NCI-H82 (cell line): Measurements from ENCODE around the gene CDC25C.
A peak's percentile ranks its signal among the peaks of the same experiment; 100 is the strongest.

Experiments
- DNase-seq: peaks from one replicate; lab custom pipeline; 2025; lab: John Stamatoyannopoulos, UW

Gene CDC25C

GRCh38 chr5:138331449-138332368 lies at the start of gene CDC25C:
Gene CDC25C (minus strand): TSS chr5:138331804. CDS start chr5:138331180, 624 bp downstream.
- DNase-seq, result peak; percentile 99

- no peak for DNase-seq
These were observed 41.0 kb upstream of the CDC25C start for GRCh38 chr5:138372653-138373052.

GRCh38 chr5:138372225-138372624 lies 40.6 kb upstream of the CDC25C start:
- no peak for DNase-seq

GRCh38 chr5:138371454-138371853 lies 39.9 kb upstream of the CDC25C start:
- DNase-seq, result no peak

GRCh38 chr5:138370537-138370936 lies 38.9 kb upstream of the CDC25C start:
- no peak for DNase-seq

GRCh38 chr5:138369706-138370105 lies 38.1 kb upstream of the CDC25C start:
- no peak for DNase-seq

- DNase-seq, result no peak
These were observed 37.7 kb upstream of the CDC25C start for GRCh38 chr5:138369261-138369660.

- no peak for DNase-seq
These were observed 35.2 kb upstream of the CDC25C start for GRCh38 chr5:138366632-138367382.

- DNase-seq, result no peak
These were observed 33.0 kb upstream of the CDC25C start for GRCh38 chr5:138364576-138364975.

GRCh38 chr5:138360941-138361452 lies 29.4 kb upstream of the CDC25C start:
- DNase-seq, result peak; percentile 27

- DNase-seq, result no peak
These were observed 28.0 kb upstream of the CDC25C start for GRCh38 chr5:138359621-138360020.

GRCh38 chr5:138354926-138355378 lies 23.3 kb upstream of the CDC25C start:
- DNase-seq, result peak; percentile 63

- no peak for DNase-seq
These were observed 22.8 kb upstream of the CDC25C start for GRCh38 chr5:138354387-138354786.

- no peak for DNase-seq
These were observed 22.0 kb upstream of the CDC25C start for GRCh38 chr5:138353560-138354080.

GRCh38 chr5:138352722-138353559 lies 21.3 kb upstream of the CDC25C start:
- peak; percentile 57 for DNase-seq

- peak; percentile 89 for DNase-seq
These were observed 20.6 kb upstream of the CDC25C start, which contains the start of gene KDM3B for GRCh38 chr5:138352071-138352721. Gene KDM3B (plus strand): TSS chr5:138352685. CDS start chr5:138352796, 111 bp downstream.

GRCh38 chr5:138351517-138351916 lies 19.9 kb upstream of the CDC25C start:
- DNase-seq, result no peak

GRCh38 chr5:138351056-138351455 lies 19.5 kb upstream of the CDC25C start:
- DNase-seq, result no peak

GRCh38 chr5:138350563-138350890 lies 18.9 kb upstream of the CDC25C start:
- DNase-seq, result no peak

GRCh38 chr5:138349852-138350562 lies 18.4 kb upstream of the CDC25C start:
- DNase-seq, result no peak
